ENCODE data around the gene TNNT2.

DNA sequence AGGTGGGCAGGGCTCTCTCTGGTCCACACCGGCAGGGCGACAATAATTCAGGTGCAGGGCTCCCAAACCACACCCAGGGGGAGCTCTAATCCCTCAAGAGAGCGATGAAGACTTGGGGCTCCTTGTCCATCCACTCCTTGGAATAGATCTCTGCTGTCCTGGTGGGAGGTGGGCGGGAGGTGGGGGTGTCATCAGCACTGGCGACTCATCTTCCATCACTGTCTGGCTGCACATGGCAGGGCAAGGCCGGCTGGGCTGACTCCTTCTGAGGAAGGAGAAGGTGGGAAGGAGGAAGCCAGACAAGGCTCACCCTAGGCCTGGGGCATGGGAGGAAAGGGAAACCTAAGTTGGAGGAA, 29.3 kb downstream of the TNNT2 start:
- TF ChIP-seq, protein P1, sequence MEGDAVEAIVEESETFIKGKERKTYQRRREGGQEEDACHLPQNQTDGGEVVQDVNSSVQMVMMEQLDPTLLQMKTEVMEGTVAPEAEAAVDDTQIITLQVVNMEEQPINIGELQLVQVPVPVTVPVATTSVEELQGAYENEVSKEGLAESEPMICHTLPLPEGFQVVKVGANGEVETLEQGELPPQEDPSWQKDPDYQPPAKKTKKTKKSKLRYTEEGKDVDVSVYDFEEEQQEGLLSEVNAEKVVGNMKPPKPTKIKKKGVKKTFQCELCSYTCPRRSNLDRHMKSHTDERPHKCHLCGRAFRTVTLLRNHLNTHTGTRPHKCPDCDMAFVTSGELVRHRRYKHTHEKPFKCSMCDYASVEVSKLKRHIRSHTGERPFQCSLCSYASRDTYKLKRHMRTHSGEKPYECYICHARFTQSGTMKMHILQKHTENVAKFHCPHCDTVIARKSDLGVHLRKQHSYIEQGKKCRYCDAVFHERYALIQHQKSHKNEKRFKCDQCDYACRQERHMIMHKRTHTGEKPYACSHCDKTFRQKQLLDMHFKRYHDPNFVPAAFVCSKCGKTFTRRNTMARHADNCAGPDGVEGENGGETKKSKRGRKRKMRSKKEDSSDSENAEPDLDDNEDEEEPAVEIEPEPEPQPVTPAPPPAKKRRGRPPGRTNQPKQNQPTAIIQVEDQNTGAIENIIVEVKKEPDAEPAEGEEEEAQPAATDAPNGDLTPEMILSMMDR (IDR thresholded peaks at IDR 0.05), result peak; percentile 40
- no peak for TF ChIP-seq EZH2 (IDR thresholded peaks at IDR 0.05; ENCODE audit: borderline replicate concordance, insufficient read depth, low read depth, low read length, poor library complexity, severe bottlenecking)

Measured in B cell (primary cell).